Suprapubic skin (tissue), 4 donors: ENCODE results near the gene PLAAT4. TPM values are rescaled to one million over a fixed set of nuclear protein-coding genes. Genes with fewer than 3 reads are reported as not detected.

Experiments
- DNase-seq, 2 donors: peaks; one replicate each; pipeline ENCODE4 v3.0.0-alpha.2; 2019; ENCODE audit warnings: low spot score in 2 of 2
- H3K27ac ChIP-seq: fragments of 200-600 bp; sonication (generic); one replicate; pipeline ENCODE4 v1.5.1; 2019
- H3K27me3 ChIP-seq: fragments of 200-600 bp; sonication (generic); one replicate; pipeline ENCODE4 v1.5.1; 2019
- H3K36me3 ChIP-seq: fragments of 200-600 bp; sonication (generic); one replicate; pipeline ENCODE4 v1.5.1; 2019
- H3K4me1 ChIP-seq: fragments of 200-600 bp; sonication (generic); one replicate; pipeline ENCODE4 v1.5.1; 2019
- H3K4me3 ChIP-seq: fragments of 200-600 bp; sonication (generic); one replicate; pipeline ENCODE4 v1.5.1; 2019; ENCODE audit warnings: mild to moderate bottlenecking
- H3K9me3 ChIP-seq: fragments of 200-600 bp; sonication (generic); one replicate; pipeline ENCODE4 v1.5.1; 2019
- CTCF ChIP-seq, 2 donors: fragments of 200-600 bp in 1 of 2; fragments of 450-650 bp in 1 of 2; sonication (generic) in 1 of 2; IDR thresholded peaks; one replicate each; pipeline ENCODE4 v1.5.1; 2016 to 2019; ENCODE audit warnings: antibody characterized with exemption in 2 of 2, mild to moderate bottlenecking in 1 of 2, moderate library complexity in 1 of 2
- EP300 ChIP-seq: sonication (generic); formaldehyde crosslinking; IDR thresholded peaks from one replicate; pipeline ENCODE4 v1.6.1; 2017; ENCODE audit warnings: antibody characterized with exemption
- POLR2A ChIP-seq, 2 donors: fragments of 450-650 bp; IDR thresholded peaks; one replicate each; pipeline ENCODE4 v1.6.1; 2017; ENCODE audit warnings: antibody characterized with exemption in 2 of 2, mild to moderate bottlenecking in 2 of 2, moderate library complexity in 2 of 2
- POLR2AphosphoS5 ChIP-seq, 3 donors: sonication (generic); formaldehyde crosslinking; IDR thresholded peaks; one replicate each; pipeline ENCODE4 v1.6.1; 2017; ENCODE audit warnings: antibody characterized with exemption in 3 of 3
- WGBS: methylation state at CpG from one replicate; pipeline ENCODE4 v1.1.5; 2018; 5-methylcytosine and 5-hydroxymethylcytosine counted together
- total RNA-seq, 4 donors: library from RNA; depleted of rRNA; stranded (reverse); fragments of >200 nt; gene quantifications; one replicate each; pipeline ENCODE4 v1.1.0, GENCODE V29; 2016

Gene PLAAT4
- total RNA-seq, 4 donors from 2014 or later: 3.3 to 14.1 (median 4.6) TPM; not detected in 1

DNA sequence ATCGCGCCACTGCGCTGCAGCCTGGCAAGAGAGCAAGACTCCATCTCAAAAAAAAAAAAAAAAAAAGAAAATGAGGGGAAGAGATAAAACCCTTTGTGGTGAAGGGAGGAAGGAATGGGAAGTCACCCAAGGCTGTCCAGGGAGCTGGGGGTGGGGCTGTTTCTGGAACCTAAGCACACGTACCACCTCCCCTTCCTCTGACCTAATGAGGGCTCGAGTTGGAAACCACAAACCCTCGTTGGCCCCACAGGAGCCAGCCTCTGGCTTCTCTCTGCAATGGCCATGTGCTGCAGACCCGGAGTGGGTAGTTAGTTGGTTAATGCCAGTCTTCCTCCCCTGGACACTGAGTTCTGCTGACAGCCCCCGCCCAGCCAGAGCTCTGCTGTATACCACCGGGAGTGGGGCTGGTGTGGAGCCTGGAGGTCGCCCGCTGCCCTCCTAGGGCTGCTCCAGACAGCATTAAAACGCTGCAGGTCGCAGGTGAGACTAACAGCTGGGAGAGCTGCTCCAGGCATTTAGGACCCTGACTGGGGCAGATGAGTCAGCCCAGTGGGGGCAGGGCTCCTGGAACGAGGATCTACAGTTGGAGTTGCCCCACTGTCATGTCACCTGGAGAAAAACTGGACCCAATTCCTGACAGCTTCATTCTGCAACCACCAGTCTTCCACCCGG, 30.6 kb upstream of the PLAAT4 start, which contains the start of gene LGALS12:
Gene LGALS12 (plus strand): TSS at position 228 of the 672 bp plus-strand sequence. CDS start 375 bp downstream, at position 603.
- Histone ChIP-seq H3K9me3 (no peaks in the 10 kb centered on the region), H3K4me1 (peaks cover 7% of the 10 kb centered on the region), H3K27ac (no peak within 1 kb of the TSS), H3K4me3 (no peak within 1 kb of the TSS), H3K27me3 (no peaks in the 10 kb centered on the region), H3K36me3 (no peaks in the 10 kb centered on the region)
- 80% methylated on average over 14 of the region's 15 CpGs for WGBS
- TF ChIP-seq POLR2AphosphoS5 (IDR thresholded peaks at IDR 0.05) (no peak), CTCF (IDR thresholded peaks at IDR 0.05) (no peak), POLR2A (IDR thresholded peaks at IDR 0.05) (no peak), EP300 (no peak)
- DNase-seq: no peak

DNA sequence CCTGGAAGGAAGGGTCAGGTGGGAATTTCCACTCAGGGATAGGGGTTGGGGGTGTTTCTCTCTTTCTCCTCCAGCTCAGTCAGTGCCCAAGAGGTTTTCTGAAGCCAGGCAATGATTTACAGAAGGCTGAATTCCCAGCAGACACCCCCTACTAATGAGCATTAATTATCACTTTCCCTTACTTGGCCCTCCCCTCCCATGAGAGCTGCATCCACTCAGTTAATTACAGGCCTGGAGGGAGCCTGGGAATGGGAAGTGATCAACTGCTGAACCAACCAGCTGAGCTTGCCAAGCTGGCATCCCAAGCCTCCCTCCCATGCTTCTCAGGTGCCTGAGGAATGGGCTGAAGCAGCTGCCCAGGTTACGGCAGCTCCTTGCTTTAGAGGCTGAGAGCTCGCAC, 29.7 kb upstream of the PLAAT4 start:
- H3K27ac ChIP-seq: no peak overlapping the region
- no peak overlapping the region for H3K4me3 ChIP-seq
- DNase-seq: no peak
- no peak for TF ChIP-seq POLR2A (IDR thresholded peaks at IDR 0.05)
- no peak for TF ChIP-seq CTCF (IDR thresholded peaks at IDR 0.05)
- no peak for TF ChIP-seq POLR2AphosphoS5 (IDR thresholded peaks at IDR 0.05)
- no peak for TF ChIP-seq EP300
- no peaks in the 10 kb centered on the region for H3K36me3 ChIP-seq
- H3K9me3 ChIP-seq: no peaks in the 10 kb centered on the region
- H3K4me1 ChIP-seq: peaks cover 12% of the 10 kb centered on the region
- H3K27me3 ChIP-seq: no peaks in the 10 kb centered on the region
- WGBS: 100% methylated on average over 2 of the region's 2 CpGs

- Histone ChIP-seq H3K27ac (no peak overlapping the region), H3K27me3 (no peaks in the 10 kb centered on the region), H3K4me1 (peaks cover 12% of the 10 kb centered on the region), H3K9me3 (no peaks in the 10 kb centered on the region), H3K36me3 (no peaks in the 10 kb centered on the region), H3K4me3 (no peak overlapping the region)
- no peak for DNase-seq
- WGBS: 90% methylated on average over 2 of the region's 2 CpGs
- TF ChIP-seq EP300: no peak
- TF ChIP-seq POLR2AphosphoS5 (IDR thresholded peaks at IDR 0.05): no peak
- no peak for TF ChIP-seq POLR2A (IDR thresholded peaks at IDR 0.05)
- no peak for TF ChIP-seq CTCF (IDR thresholded peaks at IDR 0.05)
Observed at GRCh38 chr11:63507511-63507910, 29.1 kb upstream of the PLAAT4 start.

DNA sequence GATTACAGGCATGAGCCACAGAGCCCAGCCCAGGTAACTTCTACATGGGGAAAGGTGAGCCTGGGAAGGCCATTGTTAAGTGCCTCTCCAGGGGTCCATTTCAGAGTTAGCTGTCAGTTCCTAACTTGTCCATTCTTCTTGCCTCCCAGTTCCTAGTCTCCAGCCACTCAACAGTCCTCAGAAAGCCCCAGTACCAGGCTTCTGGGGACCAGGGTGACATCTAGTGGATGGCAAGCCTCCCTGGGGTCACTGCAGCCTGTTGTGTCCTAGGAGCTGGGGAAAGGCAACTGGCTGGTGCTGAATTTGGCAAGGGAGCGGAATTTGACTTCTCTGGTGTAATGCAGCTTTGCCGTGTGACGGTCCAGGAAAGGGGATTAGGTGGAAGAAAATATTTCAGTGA, 28.6 kb upstream of the PLAAT4 start:
- no peaks in the 10 kb centered on the region for H3K9me3 ChIP-seq
- WGBS: 72% methylated on average over 3 of the region's 3 CpGs
- H3K4me3 ChIP-seq: no peak overlapping the region
- H3K4me1 ChIP-seq: peaks cover 12% of the 10 kb centered on the region
- H3K27ac ChIP-seq: no peak overlapping the region
- no peak for DNase-seq
- no peak for TF ChIP-seq POLR2A (IDR thresholded peaks at IDR 0.05)
- TF ChIP-seq POLR2AphosphoS5 (IDR thresholded peaks at IDR 0.05): no peak
- TF ChIP-seq CTCF (IDR thresholded peaks at IDR 0.05): no peak
- H3K36me3 ChIP-seq: no peaks in the 10 kb centered on the region
- H3K27me3 ChIP-seq: no peaks in the 10 kb centered on the region

DNA sequence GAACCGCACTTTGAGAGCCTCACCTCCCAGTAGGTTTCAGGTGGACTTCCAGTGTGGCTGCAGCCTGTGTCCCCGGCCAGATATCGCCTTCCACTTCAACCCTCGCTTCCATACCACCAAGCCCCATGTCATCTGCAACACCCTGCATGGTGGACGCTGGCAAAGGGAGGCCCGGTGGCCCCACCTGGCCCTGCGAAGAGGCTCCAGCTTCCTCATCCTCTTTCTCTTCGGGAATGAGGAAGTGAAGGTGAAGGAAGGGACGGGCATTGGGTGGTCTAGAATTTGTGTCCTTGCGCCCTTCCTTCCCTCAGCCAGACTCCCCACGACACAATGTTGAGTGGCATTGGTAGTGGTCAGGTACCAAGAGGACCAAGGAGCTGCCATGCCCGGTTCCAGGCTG, 27.9 kb upstream of the PLAAT4 start:
- H3K4me1 ChIP-seq: peaks cover 12% of the 10 kb centered on the region
- no peak overlapping the region for H3K4me3 ChIP-seq
- H3K27me3 ChIP-seq: no peaks in the 10 kb centered on the region
- no peak for TF ChIP-seq POLR2AphosphoS5 (IDR thresholded peaks at IDR 0.05)
- no peak for TF ChIP-seq EP300
- no peak for TF ChIP-seq POLR2A (IDR thresholded peaks at IDR 0.05)
- no peak for TF ChIP-seq CTCF (IDR thresholded peaks at IDR 0.05)
- H3K9me3 ChIP-seq: no peaks in the 10 kb centered on the region
- H3K27ac ChIP-seq: no peak overlapping the region
- no peaks in the 10 kb centered on the region for H3K36me3 ChIP-seq
- WGBS: 92% methylated on average over 12 of the region's 12 CpGs
- no peak for DNase-seq
